Right lobe of liver (tissue), 6 donors: ENCODE data around the gene SPTBN5. TPM values are rescaled to one million over a fixed set of nuclear protein-coding genes. Genes with fewer than 3 reads are reported as not detected.

Experiments
- ATAC-seq, 4 donors: fragments of 200-7000 bp; cut with Tn5 transposase; one replicate each; pipeline ENCODE4 v1.9.1; 2020; ENCODE audit warnings: mild to moderate bottlenecking in 4 of 4, moderate library complexity in 4 of 4
- DNase-seq, 3 donors: peaks; one replicate each; pipeline ENCODE4 v3.0.0-alpha.2; 2020
- H3K27ac ChIP-seq, 3 donors: fragments of 200-600 bp; one replicate each; pipeline ENCODE4 v1.8.0; 2022
- H3K27me3 ChIP-seq, 2 donors: fragments of 200-600 bp; one replicate each; pipeline ENCODE4 v1.8.0; 2022
- H3K36me3 ChIP-seq, 4 donors: fragments of 200-600 bp; sonication (generic) in 1 of 4; one replicate each; pipeline versions ENCODE4 v1.5.1 to v1.8.0; 2017 to 2022; ENCODE audit warnings: control low read depth in 1 of 4
- H3K4me1 ChIP-seq, 4 donors: fragments of 200-600 bp; sonication (generic) in 1 of 4; one replicate each; pipeline versions ENCODE4 v1.5.1 to v1.8.0; 2017 to 2022; ENCODE audit warnings: control low read depth in 1 of 4
- H3K4me3 ChIP-seq, 3 donors: fragments of 200-600 bp; one replicate each; pipeline ENCODE4 v1.8.0; 2022
- H3K9me3 ChIP-seq, 4 donors: fragments of 200-600 bp; sonication (generic) in 1 of 4; one replicate each; pipeline versions ENCODE4 v1.5.1 to v1.8.0; 2017 to 2022; ENCODE audit warnings: control low read depth in 1 of 4
- CTCF ChIP-seq, 4 donors: fragments of 200-600 bp in 3 of 4; fragments of 450-650 bp in 1 of 4; IDR thresholded peaks; one replicate each; pipeline versions ENCODE4 v1.5.1 to v1.8.0; 2016 to 2022; ENCODE audit warnings: antibody characterized with exemption in 4 of 4, mild to moderate bottlenecking in 2 of 4
- POLR2A ChIP-seq: fragments of 450-650 bp; IDR thresholded peaks from one replicate; pipeline ENCODE4 v1.6.1; 2017; ENCODE audit warnings: antibody characterized with exemption, mild to moderate bottlenecking
- WGBS: methylation state at CpG from one replicate; pipeline ENCODE4 v1.1.6; 2018; ENCODE audit warnings: low coverage, low lambda C conversion rate; ENCODE audit not compliant: insufficient coverage; ENCODE audit errors: missing lambda C conversion rate; 5-methylcytosine and 5-hydroxymethylcytosine counted together
- intact Hi-C, 2 donors: fragments of 100-400 bp; cut with DNase I; formaldehyde crosslinking; loops; one replicate each; pipeline versions ENCODE4 v1.11.2 to v1.14.1; 2022
- total RNA-seq, 6 experiments: library from RNA; depleted of rRNA in 2 of 6; stranded (reverse); fragments of >200 nt in 2 of 6; fragmentation: NEBNext Ultra II Directional in 3 of 6; extraction: Animal tissue kit (Norgen Biotek cat#: 25700) in 3 of 6; gene quantifications; one replicate each; pipeline versions ENCODE4 v1.1.0 to v1.2.4, GENCODE V29; 2016 to 2023
- donor health status: DM: no; HTN: yes; CAD: no.
- donor health status: DM: no; HTN: no; CAD: no.
- donor health status: DM: no; HTN: no; CAD: no.
- donor health status: DM: no; HTN: yes; CAD: no.
- donor health status: DM: no; HTN: yes; CAD: no.

Gene SPTBN5
- total RNA-seq, 6 experiments from 2014 or later, result 0.06 to 3.2 (median 0.81) TPM

- no peak for TF ChIP-seq POLR2A
- TF ChIP-seq CTCF (IDR thresholded peaks at IDR 0.05), result no peak
- Histone ChIP-seq H3K27me3 (no peaks in the 10 kb centered on the region), H3K4me3 (no peak overlapping the region), H3K36me3 (peaks cover 2 to 9% (median 5%) of the 10 kb centered on the region in 4 donors), H3K27ac (no peak overlapping the region), H3K9me3 (no peaks in the 10 kb centered on the region), H3K4me1 (peaks cover 0 to 5% (median 0%) of the 10 kb centered on the region in 4 donors)
- no peak for ATAC-seq
- DNase-seq, result no peak
- intact Hi-C loops, result loop anchor here in 1 of 2 donors (10.0 kb wide), 1 partner anchor 76 kb away; the partner anchor contains the start of gene JMJD7
- WGBS, result 90% methylated on average over 12 of the region's 36 CpGs
Measured at GRCh38 chr15:41900526-41901380, 6.9 kb upstream of the SPTBN5 start.

- intact Hi-C loops, result loop anchor here in 1 of 2 donors (10.0 kb wide), 1 partner anchor 75 kb away; the partner anchor contains the start of gene JMJD7
- Histone ChIP-seq H3K27ac (no peak overlapping the region), H3K4me3 (no peak overlapping the region), H3K27me3 (no peaks in the 10 kb centered on the region), H3K9me3 (no peaks in the 10 kb centered on the region), H3K4me1 (peaks cover 0 to 7% (median 0%) of the 10 kb centered on the region in 4 donors), H3K36me3 (peaks cover 2 to 9% (median 5%) of the 10 kb centered on the region in 4 donors)
- ATAC-seq (no peak), DNase-seq (no peak)
- 85% methylated on average over 5 of the region's 6 CpGs for WGBS
- no peak for TF ChIP-seq POLR2A
Measured at GRCh38 chr15:41899854-41900442, 6.1 kb upstream of the SPTBN5 start.

GRCh38 chr15:41897363-41897799, 3.5 kb upstream of the SPTBN5 start:
- H3K36me3 ChIP-seq, result peaks cover 2 to 9% (median 5%) of the 10 kb centered on the region in 4 donors
- ATAC-seq, result no peak
- H3K4me1 ChIP-seq, result peaks cover 0 to 17% (median 2%) of the 10 kb centered on the region in 4 donors
- H3K4me3 ChIP-seq, result no peak overlapping the region
- TF ChIP-seq POLR2A (no peak), CTCF (IDR thresholded peaks at IDR 0.05) (no peak)
- H3K27ac ChIP-seq, result no peak overlapping the region
- H3K9me3 ChIP-seq, result no peaks in the 10 kb centered on the region
- 72% methylated on average over 5 of the region's 8 CpGs for WGBS
- DNase-seq, result peak in 1 of 3 donors; percentile 19
- no peaks in the 10 kb centered on the region for H3K27me3 ChIP-seq
- intact Hi-C loops, result no loop called here

GRCh38 chr15:41896566-41896965, 2.7 kb upstream of the SPTBN5 start:
- no peaks in the 10 kb centered on the region for H3K27me3 ChIP-seq
- H3K9me3 ChIP-seq, result no peaks in the 10 kb centered on the region
- ATAC-seq, result no peak
- no peak overlapping the region for H3K27ac ChIP-seq
- H3K4me3 ChIP-seq, result no peak overlapping the region
- intact Hi-C loops, result no loop called here
- TF ChIP-seq CTCF (IDR thresholded peaks at IDR 0.05), result no peak
- no peak for TF ChIP-seq POLR2A
- H3K36me3 ChIP-seq, result peaks cover 2 to 9% (median 5%) of the 10 kb centered on the region in 4 donors
- peaks cover 0 to 23% (median 2%) of the 10 kb centered on the region in 4 donors for H3K4me1 ChIP-seq
- WGBS, result 96% methylated on average over 3 of the region's 6 CpGs
- DNase-seq, result peak in 1 of 3 donors; percentile 20

- WGBS, result 90% methylated on average over 1 of the region's 1 CpG
- no peak for DNase-seq
- no peak for TF ChIP-seq POLR2A
- no peak for TF ChIP-seq CTCF (IDR thresholded peaks at IDR 0.05)
- intact Hi-C loops, result no loop called here
- Histone ChIP-seq H3K36me3 (peaks cover 2 to 7% (median 5%) of the 10 kb centered on the region in 4 donors), H3K27ac (no peak overlapping the region), H3K27me3 (no peaks in the 10 kb centered on the region), H3K9me3 (no peaks in the 10 kb centered on the region), H3K4me3 (no peak overlapping the region), H3K4me1 (peaks cover 0 to 23% (median 2%) of the 10 kb centered on the region in 4 donors)
- no peak for ATAC-seq
Measured at GRCh38 chr15:41895957-41896356, 2.1 kb upstream of the SPTBN5 start.
